GM12891 (cell line): ENCODE measurements around the gene AMIGO3.

Experiments
- PAX5 ChIP-seq: IDR thresholded peaks from 2 replicates; pipeline ENCODE4 v1.6.1; 2011; ENCODE audit warnings: low read length, moderate library complexity, mild to moderate bottlenecking; ENCODE audit not compliant: insufficient read depth, severe bottlenecking
- POLR2A ChIP-seq: IDR thresholded peaks from 2 replicates; pipeline ENCODE4 v1.6.1; 2011; ENCODE audit warnings: low read depth, low read length, control low read depth
- POLR2AphosphoS5 ChIP-seq: IDR thresholded peaks from 2 replicates; pipeline ENCODE4 v1.6.1; 2011; ENCODE audit warnings: low read depth, low read length, control low read depth
- POU2F2 ChIP-seq: IDR thresholded peaks from 2 replicates; pipeline ENCODE4 v1.6.1; 2011; ENCODE audit warnings: low read depth, mild to moderate bottlenecking, control low read depth, low read length, moderate library complexity
- SPI1 ChIP-seq: IDR thresholded peaks from 2 replicates; pipeline ENCODE4 v1.6.1; 2011; ENCODE audit warnings: low read depth, low read length, control low read depth
- TAF1 ChIP-seq: IDR thresholded peaks from 2 replicates; pipeline ENCODE4 v1.6.1; 2011; ENCODE audit warnings: low read depth, low read length, control low read depth

DNA sequence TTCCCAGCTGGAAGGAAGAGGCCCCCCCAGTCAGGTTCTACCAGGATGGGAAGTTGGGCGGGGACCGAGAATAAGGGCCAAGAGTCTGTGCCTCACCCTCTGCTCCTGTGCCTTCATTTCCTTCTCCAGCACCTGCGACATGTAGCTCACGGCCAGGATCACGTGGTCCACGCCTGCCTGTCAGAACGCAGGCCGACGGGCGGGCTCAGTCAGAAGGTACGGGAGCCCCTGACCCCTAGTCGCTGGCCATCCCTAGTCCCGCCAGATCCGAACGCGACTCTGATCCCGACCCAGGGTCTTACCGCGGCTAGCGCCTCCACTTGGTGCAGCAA, 3.8 kb upstream of the AMIGO3 start:
- TF ChIP-seq POLR2A (peak; percentile 35; the same call in 1 of the 2 replicates), TAF1 (no peak; the same call in 1 of the 2 replicates), POLR2AphosphoS5 (peak; percentile 46), POU2F2 (no peak), SPI1 (no peak), PAX5 (no peak)
